Left ventricle myocardium inferior (tissue), 1 donor: ENCODE results near the gene FGD2. TPM values are rescaled to one million over a fixed set of nuclear protein-coding genes. Genes with fewer than 3 reads are reported as not detected.
A peak's percentile ranks its signal among the peaks of the same experiment; 100 is the strongest.

Experiments used
- DNase-seq: peaks from one replicate; pipeline ENCODE4 v3.0.0-alpha.2; 2020
- H3K27ac ChIP-seq: fragments of 200-600 bp; replicated peaks from 2 replicates; pipeline ENCODE4 v1.8.0; 2021
- H3K27me3 ChIP-seq: fragments of 200-600 bp; 2 replicates; pipeline ENCODE4 v1.8.0; 2021; ENCODE audit warnings: low read depth
- H3K36me3 ChIP-seq: fragments of 200-600 bp; 2 replicates; pipeline ENCODE4 v1.8.0; 2021
- H3K4me1 ChIP-seq: fragments of 200-600 bp; 2 replicates; pipeline ENCODE4 v1.8.0; 2021
- H3K4me3 ChIP-seq: fragments of 200-600 bp; 2 replicates; pipeline ENCODE4 v1.8.0; 2021; ENCODE audit warnings: mild to moderate bottlenecking, moderate library complexity
- H3K9me3 ChIP-seq: fragments of 200-600 bp; replicated peaks from 2 replicates; pipeline ENCODE4 v1.8.0; 2021
- CTCF ChIP-seq: fragments of 200-600 bp; IDR thresholded peaks from 2 replicates; pipeline ENCODE4 v1.8.0; 2021; ENCODE audit warnings: antibody characterized with exemption, mild to moderate bottlenecking, borderline replicate concordance
- intact Hi-C: fragments of 100-400 bp; cut with micrococcal nuclease; formaldehyde crosslinking; loops from one replicate; pipeline ENCODE4 v1.11.0; 2022
- total RNA-seq: library from RNA; stranded (reverse); fragmentation: NEBNext Ultra II Directional; extraction: Animal tissue kit (Norgen Biotek cat#: 25700); gene quantifications from one replicate; pipeline ENCODE4 v1.2.1, GENCODE V29; 2021
- donor health status: DM: no; HTN: yes; CAD: no; lungs with severe emphysema.

The FGD2 gene
- total RNA-seq, 1 donor from 2014 or later = 6.0 TPM

- no peak overlapping the region for H3K27ac ChIP-seq
- no peaks in the 10 kb centered on the region for H3K36me3 ChIP-seq
- no peak for TF ChIP-seq CTCF
- no peaks in the 10 kb centered on the region for H3K4me1 ChIP-seq
- intact Hi-C loops = loop anchor here (10.0 kb wide), 1 partner anchor 172 kb away; no protein-coding TSS in a partner anchor
- no peak for DNase-seq
- H3K4me3 ChIP-seq = no peak overlapping the region
- no peaks in the 10 kb centered on the region for H3K27me3 ChIP-seq
- peaks cover 6% of the 10 kb centered on the region for H3K9me3 ChIP-seq
These were observed 27.8 kb downstream of the FGD2 start for GRCh38 chr6:37033255-37033654.

- H3K36me3 ChIP-seq = no peaks in the 10 kb centered on the region
- no peaks in the 10 kb centered on the region for H3K27me3 ChIP-seq
- DNase-seq = no peak
- intact Hi-C loops = loop anchor here (10.0 kb wide), 1 partner anchor 171 kb away; no protein-coding TSS in a partner anchor
- peaks cover 3% of the 10 kb centered on the region for H3K4me1 ChIP-seq
- no peak for TF ChIP-seq CTCF
- H3K4me3 ChIP-seq = no peak overlapping the region
- peaks cover 6% of the 10 kb centered on the region for H3K9me3 ChIP-seq
- H3K27ac ChIP-seq = no peak overlapping the region
These were observed 28.7 kb downstream of the FGD2 start for GRCh38 chr6:37033819-37034795.

GRCh38 chr6:37036146-37036545, 30.7 kb downstream of the FGD2 start:
- no peak for TF ChIP-seq CTCF
- Histone ChIP-seq H3K9me3 (no peaks in the 10 kb centered on the region), H3K4me3 (no peak overlapping the region), H3K4me1 (peaks cover 3% of the 10 kb centered on the region), H3K27me3 (no peaks in the 10 kb centered on the region), H3K27ac (no peak overlapping the region), H3K36me3 (no peaks in the 10 kb centered on the region)
- intact Hi-C loops = loop anchor here (10.0 kb wide), 1 partner anchor 169 kb away; no protein-coding TSS in a partner anchor
- DNase-seq = no peak

DNA sequence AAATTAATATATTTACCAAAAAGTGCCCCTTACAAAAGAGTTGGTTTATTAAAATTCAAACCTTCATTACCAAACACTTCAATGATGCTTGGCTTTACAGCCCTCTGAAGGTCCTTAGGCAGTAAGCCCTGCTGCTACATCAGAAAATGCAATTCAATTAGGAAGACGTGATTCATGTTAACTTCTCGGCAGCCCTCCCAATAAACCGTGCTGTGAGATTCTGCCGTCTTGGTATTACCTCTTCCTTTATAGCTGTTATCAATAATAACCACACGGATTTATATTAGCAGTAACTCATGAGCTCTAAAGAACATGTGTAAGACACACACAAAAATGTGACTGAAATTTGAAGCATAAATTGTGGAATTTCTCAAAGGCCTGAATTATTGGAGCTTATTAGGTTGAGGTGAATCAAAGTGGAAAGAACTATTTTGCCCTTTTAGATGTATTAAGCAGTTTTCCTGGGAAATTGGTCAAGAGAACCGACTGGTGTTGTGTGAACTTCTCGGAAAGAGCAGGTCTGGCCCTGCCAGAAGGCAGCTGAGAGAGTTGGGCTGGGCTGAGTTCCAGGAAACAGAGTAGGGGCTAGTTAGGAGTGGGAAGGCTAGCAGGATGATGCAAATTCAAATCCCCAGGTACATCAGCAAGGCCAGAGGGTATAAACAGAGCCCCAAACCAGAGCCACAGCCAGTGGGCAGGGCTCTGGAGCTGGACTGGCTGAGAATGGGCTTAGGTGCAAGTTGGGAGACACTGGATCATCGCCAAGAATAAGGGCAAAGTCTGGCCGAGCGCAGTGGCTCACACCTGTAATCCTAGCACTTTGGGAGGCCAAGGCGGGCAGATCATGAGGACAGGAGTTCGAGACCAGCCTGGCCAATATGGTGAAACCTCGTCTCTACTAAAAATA, 33.1 kb downstream of the FGD2 start:
- no peak for TF ChIP-seq CTCF
- no peaks in the 10 kb centered on the region for H3K9me3 ChIP-seq
- no peaks in the 10 kb centered on the region for H3K36me3 ChIP-seq
- H3K4me1 ChIP-seq = peaks cover 3% of the 10 kb centered on the region
- no peaks in the 10 kb centered on the region for H3K27me3 ChIP-seq
- H3K4me3 ChIP-seq = no peak overlapping the region
- peak; percentile 64 for DNase-seq
- intact Hi-C loops = loop anchor here (10.0 kb wide), 1 partner anchor 166 kb away; no protein-coding TSS in a partner anchor
- H3K27ac ChIP-seq = peak overlapping the region; percentile 36

DNA sequence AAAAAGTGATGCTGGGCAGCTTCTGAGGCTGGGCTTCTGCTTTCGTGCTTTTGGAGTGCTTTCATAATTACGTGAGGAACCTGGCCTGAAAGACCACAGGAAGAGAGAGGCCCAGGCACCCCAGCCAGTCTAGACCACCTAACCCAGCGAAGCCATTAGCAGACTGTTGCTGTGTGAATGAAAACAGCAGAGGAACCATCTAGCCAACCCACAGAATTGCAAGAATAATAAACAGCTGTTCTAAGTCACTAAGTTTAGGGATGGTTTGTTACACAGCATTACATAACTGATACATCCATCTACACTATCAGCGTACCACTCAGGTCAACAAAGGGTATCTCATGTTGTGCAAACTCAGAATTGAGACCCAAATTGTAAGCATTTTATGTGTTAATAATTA, 34.5 kb downstream of the FGD2 start:
- H3K4me1 ChIP-seq = peaks cover 3% of the 10 kb centered on the region
- no peak for TF ChIP-seq CTCF
- intact Hi-C loops = loop anchor here (10.0 kb wide), 1 partner anchor 165 kb away; no protein-coding TSS in a partner anchor
- no peaks in the 10 kb centered on the region for H3K36me3 ChIP-seq
- H3K9me3 ChIP-seq = no peaks in the 10 kb centered on the region
- no peaks in the 10 kb centered on the region for H3K27me3 ChIP-seq
- H3K27ac ChIP-seq = no peak overlapping the region
- H3K4me3 ChIP-seq = no peak overlapping the region
- no peak for DNase-seq
